NCI-H2081 (cell line): Measurements from ENCODE around the gene DLX6.
"Not testable (repeated sequence)": the region's sequence is repeated elsewhere in the genome, so short reads cannot be mapped to it uniquely, and the experiment has no call there.

ENCODE experiments used
- DNase-seq, 2 experiments: peaks; one replicate each; lab custom pipeline; 2025; lab: John Stamatoyannopoulos, UW

Gene DLX6

GRCh38 chr7:97024209-97025129 lies 19.1 kb downstream of the DLX6 start, which contains the start of gene DLX5:
Gene DLX5, minus strand, starts transcription at chr7:97024831. Its CDS starts 208 bp downstream, at chr7:97024623.
- peak; percentile 97 to 98 for DNase-seq

DNA sequence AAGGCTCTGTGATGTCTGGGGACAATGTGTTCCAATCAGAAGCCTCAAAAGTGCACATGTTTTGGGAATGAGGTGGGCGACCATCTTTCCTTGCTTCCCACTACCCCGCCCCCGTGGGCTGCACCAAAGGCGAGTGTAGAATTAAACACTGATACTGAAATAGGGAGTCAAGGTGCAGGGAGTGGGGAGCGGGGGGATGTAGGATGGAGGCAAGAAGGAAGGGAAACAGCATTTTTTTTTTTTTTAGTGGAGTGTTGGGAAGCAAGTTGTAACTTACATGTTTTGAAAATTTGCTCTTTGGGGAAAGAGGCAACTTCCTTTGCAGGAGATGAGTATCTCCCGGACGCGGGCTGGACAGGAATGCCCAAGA lies 19.8 kb downstream of the DLX6 start:
- DNase-seq: no peak

GRCh38 chr7:97025983-97026714 lies 20.8 kb downstream of the DLX6 start:
- peak in 1 of 2 experiments; percentile 89 for DNase-seq

DNA sequence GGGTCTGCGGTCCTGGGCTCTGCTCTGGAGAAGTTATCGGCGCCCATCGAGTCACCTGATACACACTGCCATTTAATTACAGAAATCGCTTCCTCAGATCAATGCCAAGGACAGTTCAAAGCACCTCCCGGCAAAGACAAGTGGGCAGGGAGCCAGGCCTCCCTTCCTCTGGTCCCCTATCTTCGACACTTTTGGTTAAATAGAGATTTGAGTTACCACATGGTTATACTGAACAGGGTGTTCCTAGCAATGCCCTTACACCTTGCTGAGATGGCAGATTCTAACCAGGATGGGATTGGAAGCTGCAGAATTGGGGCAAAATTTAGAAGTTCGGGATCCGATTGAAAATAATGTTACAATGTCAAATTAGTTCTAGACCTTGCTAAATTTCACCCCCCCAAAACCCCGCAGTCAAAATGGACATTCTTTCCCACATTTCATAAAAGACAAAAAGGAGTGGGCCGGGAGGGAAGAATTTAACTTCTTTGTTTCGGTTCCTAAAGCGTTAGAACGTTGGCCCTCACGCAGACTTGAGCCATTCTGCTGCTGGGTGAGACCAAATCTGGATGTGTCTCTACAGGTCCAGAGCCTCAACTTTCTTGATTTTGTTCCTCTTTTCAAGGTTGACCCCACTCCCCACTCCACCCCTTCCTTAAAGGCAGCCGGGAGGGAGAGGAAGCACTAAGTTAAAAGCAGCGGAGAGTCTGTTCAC lies 21.5 kb downstream of the DLX6 start:
- DNase-seq: no peak

GRCh38 chr7:97027427-97028234 lies 22.3 kb downstream of the DLX6 start:
- peak; percentile 91 to 95 for DNase-seq

DNA sequence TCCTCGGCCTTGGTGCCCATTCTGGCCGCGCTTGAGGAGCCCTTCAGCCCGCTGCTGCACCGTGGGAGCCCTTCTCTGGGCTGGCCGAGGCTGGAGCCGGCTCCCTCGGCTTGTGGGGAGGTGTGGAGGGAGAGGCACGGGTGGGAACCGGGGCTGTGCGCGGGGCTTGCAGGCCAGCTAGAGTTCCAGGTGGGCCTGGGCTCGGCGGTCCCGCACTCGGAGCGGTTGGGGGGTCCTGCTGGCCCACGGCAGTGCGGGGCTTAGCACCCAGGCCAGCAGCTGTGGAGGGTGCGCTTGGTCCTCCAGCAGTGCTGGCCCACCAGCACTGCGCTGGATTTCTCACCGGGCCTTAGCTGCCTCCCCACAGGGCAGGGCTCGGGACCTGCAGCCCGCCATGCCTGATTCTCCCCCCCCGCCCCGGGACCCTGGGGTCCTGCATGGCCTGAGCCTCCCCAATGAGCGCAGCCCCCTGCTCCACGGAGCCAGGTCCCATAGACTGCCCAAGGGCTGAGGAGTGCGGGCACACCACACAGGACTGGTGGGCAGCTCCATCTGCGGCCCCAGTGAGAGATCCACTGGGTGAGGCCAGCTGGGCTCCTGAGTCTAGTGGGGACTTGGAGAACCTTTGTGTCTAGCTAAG lies 29.0 kb downstream of the DLX6 start:
- DNase-seq: not testable (repeated sequence)

GRCh38 chr7:97039374-97040065 lies 34.2 kb downstream of the DLX6 start:
- no peak for DNase-seq

DNA sequence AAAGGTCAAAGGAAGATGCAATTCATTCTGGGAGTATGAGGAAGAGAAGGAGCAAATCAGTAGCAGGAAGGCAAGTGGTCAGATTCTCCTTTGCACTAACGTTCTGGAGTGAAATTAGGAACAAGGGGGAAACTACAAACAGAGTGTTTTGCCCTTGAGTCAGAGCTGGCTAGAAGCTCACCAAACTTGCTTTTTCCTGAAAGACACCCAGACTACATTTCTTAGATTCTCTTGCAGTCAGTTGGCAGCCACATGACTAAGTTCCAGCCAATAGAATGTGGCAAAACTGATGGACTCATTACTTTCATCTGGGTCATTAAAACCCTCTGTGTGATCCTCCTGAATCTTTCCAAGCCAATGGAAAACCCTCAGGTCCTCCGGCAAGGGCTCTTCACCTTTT lies 37.9 kb downstream of the DLX6 start:
- no peak for DNase-seq
